Stomach (tissue), 9 donors: ENCODE results near the gene GSE1. TPM values are rescaled to one million over a fixed set of nuclear protein-coding genes. Genes with fewer than 3 reads are reported as not detected.

Experiments
- DNase-seq, 2 donors: peaks; one replicate each; pipeline versions ENCODE4 v3.0.0 to v3.0.0-alpha.2; 2013 to 2019
- H3K27ac ChIP-seq, 5 donors: fragments of 200-600 bp in 4 of 5; sonication (generic) in 4 of 5; one replicate each; pipeline ENCODE4 v1.5.1; 2013 to 2019; ENCODE audit warnings: mild to moderate bottlenecking in 1 of 5, moderate library complexity in 1 of 5
- H3K27me3 ChIP-seq, 3 donors: fragments of 200-600 bp; sonication (generic); one replicate each; pipeline ENCODE4 v1.5.1; 2017 to 2019; ENCODE audit warnings: mixed run types in 1 of 3
- H3K36me3 ChIP-seq, 4 donors: fragments of 200-600 bp; sonication (generic); 1 replicate in 3 of 4; 2 replicates in 1 of 4; pipeline ENCODE4 v1.5.1; 2016 to 2019
- H3K4me1 ChIP-seq, 4 donors: fragments of 200-600 bp; sonication (generic); one replicate each; pipeline ENCODE4 v1.5.1; 2016 to 2019
- H3K4me3 ChIP-seq, 4 donors: fragments of 200-600 bp; sonication (generic) in 3 of 4; one replicate each; pipeline ENCODE4 v1.5.1; 2016 to 2019; ENCODE audit warnings: mild to moderate bottlenecking in 1 of 4
- H3K9me3 ChIP-seq, 4 donors: fragments of 200-600 bp; sonication (generic); one replicate each; pipeline ENCODE4 v1.5.1; 2016 to 2019
- CTCF ChIP-seq, 7 experiments: fragments of 450-650 bp in 4 of 7; fragments of 200-600 bp in 3 of 7; sonication (generic) in 3 of 7; IDR thresholded peaks; one replicate each; pipeline ENCODE4 v1.5.1; 2016 to 2019; ENCODE audit warnings: antibody characterized with exemption in 7 of 7, control low read depth in 2 of 7, mild to moderate bottlenecking in 1 of 7
- EP300 ChIP-seq: sonication (generic); formaldehyde crosslinking; IDR thresholded peaks from one replicate; pipeline ENCODE4 v1.6.1; 2017; ENCODE audit warnings: antibody characterized with exemption
- POLR2A ChIP-seq, 4 donors: fragments of 450-650 bp; IDR thresholded peaks; one replicate each; pipeline ENCODE4 v1.6.1; 2016; ENCODE audit warnings: antibody characterized with exemption in 4 of 4, control low read depth in 2 of 4, mild to moderate bottlenecking in 1 of 4, moderate library complexity in 1 of 4
- POLR2AphosphoS5 ChIP-seq, 3 donors: sonication (generic); formaldehyde crosslinking; IDR thresholded peaks; one replicate each; pipeline ENCODE4 v1.6.1; 2016; ENCODE audit warnings: antibody characterized with exemption in 3 of 3
- WGBS, 5 donors: extraction: QIAGEN DNeasy Blood & Tissue Kit in 3 of 5; methylation state at CpG; one replicate each; pipeline versions ENCODE4 v1.1.5 to v1.1.7; 2013 to 2018; 5-methylcytosine and 5-hydroxymethylcytosine counted together
- intact Hi-C: fragments of 100-400 bp; cut with DNase I; formaldehyde crosslinking; loops from one replicate; pipeline ENCODE4 v1.15.1; 2023; ENCODE audit warnings: low total_unique reads
- polyA plus RNA-seq, 3 donors: library from polyadenylated mRNA; stranded (reverse); fragments of 200-250 nt; gene quantifications; one replicate each; pipeline ENCODE4 v1.2.3, GENCODE V29; 2013
- total RNA-seq, 5 donors: library from RNA; depleted of rRNA; stranded (reverse); fragments of >200 nt; gene quantifications; one replicate each; pipeline versions ENCODE4 v1.1.0 to v1.2.3, GENCODE V29; 2014 to 2016
- donor health status: healthy with polysubstance abuse.
- donor health status: Bipolar disorder and iron deficiency.
- donor health status: healthy.

The GSE1 gene
- total and polyA plus RNA-seq, 8 donors: 11.8 to 294 (median 93.0) TPM

GRCh38 chr16:85664580-85665372 is 51.7 kb downstream of the GSE1 start:
- Histone ChIP-seq H3K36me3 (peaks cover 96 to 100% (median 100%) of the 10 kb centered on the region in 4 donors), H3K27ac (peak overlapping the region in 1 of 5 donors; percentile 36), H3K27me3 (no peaks in the 10 kb centered on the region), H3K4me3 (no peak overlapping the region), H3K9me3 (no peaks in the 10 kb centered on the region), H3K4me1 (peaks cover 0 to 20% (median 7%) of the 10 kb centered on the region in 4 donors)
- intact Hi-C loops: no loop called here
- DNase-seq: no peak
- TF ChIP-seq EP300: no peak
- no peak for TF ChIP-seq POLR2A (IDR thresholded peaks at IDR 0.05)
- TF ChIP-seq CTCF (IDR thresholded peaks at IDR 0.05): no peak
- no peak for TF ChIP-seq POLR2AphosphoS5 (IDR thresholded peaks at IDR 0.05)
- WGBS, 5 donors: 91 to 94% (median 94%) methylated on average over 23 to 27 of the region's 27 CpGs

- Histone ChIP-seq H3K27ac (no peak overlapping the region), H3K9me3 (no peaks in the 10 kb centered on the region), H3K27me3 (no peaks in the 10 kb centered on the region), H3K4me3 (no peak overlapping the region), H3K36me3 (peaks cover 99 to 100% (median 100%) of the 10 kb centered on the region in 4 donors), H3K4me1 (peaks cover 0 to 14% (median 6%) of the 10 kb centered on the region in 4 donors)
- no peak for TF ChIP-seq POLR2A (IDR thresholded peaks at IDR 0.05)
- no peak for TF ChIP-seq CTCF (IDR thresholded peaks at IDR 0.05)
- no peak for TF ChIP-seq POLR2AphosphoS5 (IDR thresholded peaks at IDR 0.05)
- TF ChIP-seq EP300: no peak
- intact Hi-C loops: no loop called here
- WGBS, 5 donors: 85 to 94% (median 93%) methylated on average over 9 to 12 of the region's 12 CpGs
- no peak for DNase-seq
Measured at GRCh38 chr16:85665373-85665740, 52.2 kb downstream of the GSE1 start.

- no peaks in the 10 kb centered on the region for H3K9me3 ChIP-seq
- intact Hi-C loops: no loop called here
- H3K27ac ChIP-seq: no peak overlapping the region
- 82 to 92% (median 86%) methylated on average over 13 of the region's 13 CpGs for WGBS, 5 donors
- DNase-seq: no peak
- H3K36me3 ChIP-seq: peaks cover 99 to 100% (median 100%) of the 10 kb centered on the region in 4 donors
- TF ChIP-seq POLR2A (IDR thresholded peaks at IDR 0.05): no peak
- H3K4me1 ChIP-seq: peaks cover 0 to 14% (median 6%) of the 10 kb centered on the region in 4 donors
- H3K4me3 ChIP-seq: no peak overlapping the region
- H3K27me3 ChIP-seq: no peaks in the 10 kb centered on the region
Measured at GRCh38 chr16:85665929-85666328, 52.8 kb downstream of the GSE1 start.

GRCh38 chr16:85667261-85667660 is 54.1 kb downstream of the GSE1 start:
- DNase-seq: no peak

More at GRCh38 chr16:85667261-85667660, 54.1 kb downstream of the GSE1 start:
- Histone ChIP-seq H3K4me3 (no peak overlapping the region), H3K27ac (no peak overlapping the region), H3K4me1 (peaks cover 0 to 14% (median 6%) of the 10 kb centered on the region in 4 donors), H3K36me3 (peaks cover 97 to 100% (median 99%) of the 10 kb centered on the region in 4 donors), H3K27me3 (no peaks in the 10 kb centered on the region), H3K9me3 (no peaks in the 10 kb centered on the region)
- 89 to 100% (median 93%) methylated on average over 6 to 9 of the region's 9 CpGs for WGBS, 5 donors
- intact Hi-C loops: no loop called here
- no peak for TF ChIP-seq EP300
- no peak for TF ChIP-seq CTCF (IDR thresholded peaks at IDR 0.05)
- TF ChIP-seq POLR2A (IDR thresholded peaks at IDR 0.05): no peak
- TF ChIP-seq POLR2AphosphoS5 (IDR thresholded peaks at IDR 0.05): no peak
